ENCODE data around the gene FRAS1.

FRAS1 gene

GRCh38 chr4:78592088-78592783 lies 535.1 kb downstream of the FRAS1 start:
- TF ChIP-seq CTCF (IDR thresholded peaks at IDR 0.05; ENCODE audit: low read depth, low read length), result no peak
- no peak overlapping the region for H3K4me3 ChIP-seq (ENCODE audit: low read depth, low read length)
